ENCODE measurements around the gene NUCKS1.
A peak's percentile ranks its signal among the peaks of the same experiment; 100 is the strongest.
"Not testable (repeated sequence)": the region's sequence is repeated elsewhere in the genome, so short reads cannot be mapped to it uniquely, and the experiment has no call there.

Gene NUCKS1

DNA sequence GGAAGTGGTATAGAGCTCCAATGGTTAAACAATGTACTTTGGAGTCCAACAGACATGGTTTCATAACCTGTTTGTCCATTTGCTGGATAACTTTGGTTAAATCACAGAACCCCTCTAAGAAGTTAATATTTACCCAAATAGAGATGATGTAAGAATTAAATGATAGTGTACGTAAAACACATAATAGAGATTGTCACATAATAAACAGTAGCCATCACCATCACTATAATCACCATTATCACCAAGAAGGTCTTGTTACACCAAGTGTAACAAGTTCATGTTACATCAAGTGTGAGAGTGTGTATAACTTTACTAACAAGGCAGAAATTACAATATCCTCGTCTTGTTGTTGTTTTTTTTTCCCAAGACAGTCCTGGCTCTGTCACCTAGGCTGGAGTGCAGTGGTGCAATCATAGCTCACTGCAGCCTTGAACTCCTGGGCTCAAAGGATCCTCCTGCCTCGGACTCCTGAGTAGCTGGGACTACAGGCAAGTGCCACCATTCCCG, 23.3 kb downstream of the NUCKS1 start:
- no peak for DNase-seq

DNA sequence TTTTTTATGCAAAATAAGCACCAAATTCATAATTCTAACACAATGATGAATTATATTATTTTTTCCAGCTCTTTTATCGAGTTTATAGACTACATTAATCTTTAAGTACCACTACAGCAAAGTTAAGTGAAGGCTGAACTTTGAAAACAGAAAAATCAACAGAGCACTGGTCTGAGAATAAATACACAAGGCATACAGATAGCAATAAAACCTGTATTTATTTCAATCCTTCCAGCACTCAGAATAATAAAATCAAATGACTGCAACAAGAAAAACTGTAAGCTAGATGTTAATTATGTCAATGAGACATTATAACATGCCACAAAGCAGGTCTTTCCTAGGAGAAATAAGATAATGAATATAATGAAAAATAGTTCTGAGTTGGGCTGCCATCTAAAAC, 24.5 kb downstream of the NUCKS1 start:
- no peak for DNase-seq

DNA sequence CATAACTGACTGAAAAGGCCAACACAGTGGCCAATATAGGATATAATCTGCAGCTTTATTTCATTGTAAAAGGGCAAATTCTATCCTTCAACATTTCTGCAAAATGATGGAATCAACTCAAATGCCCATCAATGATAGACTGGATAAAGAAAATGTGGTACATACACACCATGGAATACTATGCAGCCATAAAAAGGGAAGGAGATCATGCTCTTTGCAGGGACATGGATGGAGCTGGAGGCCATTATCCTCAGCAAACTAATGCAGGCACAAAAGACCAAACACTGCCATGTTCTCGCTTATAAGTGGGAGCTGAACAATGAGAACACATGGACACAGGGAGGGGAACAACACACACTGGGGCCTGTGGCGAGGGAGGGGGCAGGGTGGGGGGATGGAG, 29.2 kb downstream of the NUCKS1 start:
- DNase-seq: not testable (repeated sequence)

DNA sequence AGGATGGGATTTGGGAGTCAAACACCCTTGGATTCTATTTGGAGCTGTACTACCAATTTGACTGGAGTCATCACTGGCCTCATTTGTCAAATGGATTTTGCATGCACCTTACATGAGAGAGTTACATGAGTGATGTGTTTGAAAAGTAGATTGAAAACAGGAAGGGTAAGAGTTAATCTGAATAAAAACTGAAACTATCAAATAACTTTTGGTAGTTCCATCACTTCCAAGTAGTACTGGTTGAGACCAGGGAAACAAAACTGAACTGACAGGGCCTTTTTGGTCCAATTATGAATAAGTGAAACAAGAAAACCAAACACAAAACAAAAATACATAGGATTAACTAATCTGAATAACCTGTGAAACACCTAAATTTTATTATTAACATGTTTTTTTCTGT, 30.2 kb downstream of the NUCKS1 start:
- DNase-seq: no peak

DNA sequence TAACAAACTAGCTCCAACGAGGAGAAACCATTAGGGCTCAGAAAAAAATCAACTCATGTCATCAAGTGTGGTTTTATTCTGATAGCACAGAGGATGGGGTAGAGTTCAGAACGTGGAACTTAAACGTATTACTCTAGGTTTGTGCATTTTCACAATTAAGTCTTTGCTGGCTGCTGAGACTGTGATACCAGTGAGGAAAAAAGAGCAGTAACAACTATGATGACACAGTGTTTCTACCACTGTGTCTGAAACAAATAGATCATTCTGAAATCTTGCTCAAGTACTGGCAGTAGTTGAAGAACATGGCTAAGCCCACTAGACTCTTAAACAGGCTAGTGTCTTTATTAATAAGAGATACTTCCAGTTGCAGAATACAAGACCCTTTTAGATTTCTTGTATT, 31.0 kb downstream of the NUCKS1 start:
- no peak for DNase-seq

DNA sequence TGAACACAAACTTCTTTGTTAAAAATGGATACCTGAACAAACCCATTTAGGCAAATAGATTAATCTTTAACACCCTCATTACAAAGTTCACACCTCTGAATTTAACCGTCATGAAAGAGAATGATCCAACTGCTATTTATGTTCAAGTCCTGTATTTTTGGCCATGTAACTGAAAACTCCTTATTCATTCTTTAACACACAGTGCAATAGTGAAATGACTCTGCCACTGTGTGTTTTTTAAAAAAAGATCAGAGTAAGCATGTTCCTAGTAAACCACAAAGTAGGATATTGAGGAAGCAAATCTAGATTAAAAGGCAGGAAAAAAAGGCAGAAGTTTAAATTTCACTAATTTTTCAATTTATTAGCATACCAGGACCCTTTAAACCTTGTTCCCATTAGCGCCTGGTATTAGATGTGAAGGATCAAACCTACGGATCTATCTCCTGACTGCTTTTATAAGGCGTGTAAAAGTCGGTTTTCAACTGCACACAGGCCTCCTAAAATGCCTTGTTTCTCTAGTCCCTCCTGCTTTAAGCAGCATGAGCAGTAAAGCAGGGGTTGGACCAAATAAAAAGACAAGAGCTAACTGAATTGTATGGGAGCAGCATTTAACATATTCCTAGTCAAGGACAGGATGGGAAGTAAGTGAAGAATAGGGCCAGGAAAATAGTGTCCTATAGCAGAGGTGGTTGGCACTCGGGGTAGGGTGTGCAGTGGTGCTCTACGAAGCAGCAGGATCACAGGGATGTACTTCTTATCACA, 33.4 kb downstream of the NUCKS1 start:
- no peak for DNase-seq

DNA sequence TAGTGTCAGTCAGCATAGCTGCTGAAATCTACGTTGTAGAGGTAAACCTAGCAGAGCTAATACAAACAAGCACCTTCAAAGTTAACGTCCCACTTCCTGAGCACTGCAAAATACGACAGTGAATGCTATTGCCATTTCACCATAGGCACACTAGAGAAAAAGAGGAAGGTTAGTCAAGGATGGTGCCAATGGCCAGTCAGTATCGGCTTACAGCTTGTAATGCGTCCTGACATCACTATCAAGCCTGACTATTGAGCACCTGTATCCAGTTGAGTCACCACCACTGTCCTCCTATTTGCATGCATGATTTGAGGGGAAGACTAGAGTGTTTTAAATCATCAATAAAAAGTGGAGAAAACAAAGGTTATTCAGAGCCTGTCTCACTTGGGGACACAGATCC, 34.4 kb downstream of the NUCKS1 start:
- DNase-seq: no peak

DNA sequence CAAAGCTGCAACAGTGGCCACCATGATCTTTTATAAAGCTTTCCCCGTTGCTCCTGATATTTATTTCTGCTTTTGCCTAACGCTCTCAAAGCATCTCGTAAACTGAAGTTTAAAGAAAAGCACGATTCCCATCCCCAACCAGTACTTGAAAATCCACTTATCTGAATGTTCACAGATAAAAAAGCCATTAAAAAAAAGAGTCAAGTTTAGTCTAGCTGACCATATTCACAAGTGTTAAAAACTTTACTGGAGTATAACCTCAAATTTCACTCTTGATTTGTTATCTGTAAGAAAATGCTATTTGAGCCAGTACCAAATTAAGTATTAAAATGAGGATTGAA, 35.1 kb downstream of the NUCKS1 start:
- no peak for DNase-seq

DNA sequence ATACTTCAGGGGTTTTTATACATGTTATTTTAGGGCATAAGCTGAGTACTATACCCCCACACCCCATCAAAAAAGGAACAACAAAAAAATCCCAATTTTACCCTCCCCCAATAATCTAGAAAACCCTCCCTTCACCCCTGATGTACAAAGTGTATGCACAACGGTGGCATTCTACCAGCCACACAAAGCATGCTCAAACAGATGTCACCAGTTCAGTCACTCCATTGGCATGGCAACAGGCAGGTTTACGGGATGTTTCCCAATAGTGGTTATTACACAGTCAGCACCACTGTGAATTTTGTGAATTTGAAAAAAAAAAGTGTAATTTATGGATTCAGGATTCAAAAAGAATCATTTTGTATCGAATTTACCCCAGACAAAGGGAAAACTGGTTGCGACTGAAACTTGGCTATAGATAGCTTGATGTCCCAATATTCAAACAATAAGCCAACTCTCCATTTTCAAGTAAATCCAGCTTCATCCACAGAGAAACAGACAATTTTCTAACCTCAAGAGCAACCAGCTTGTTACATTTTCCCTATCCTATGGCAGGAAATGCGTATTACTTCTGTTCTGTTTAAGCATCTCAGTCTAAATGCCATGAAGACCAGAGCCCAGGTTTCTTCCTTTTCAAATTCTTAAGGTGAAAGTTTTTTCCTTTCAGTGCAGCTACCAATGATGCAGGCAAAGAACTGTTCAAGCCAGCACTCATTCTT, 35.6 kb downstream of the NUCKS1 start:
- no peak for DNase-seq

DNA sequence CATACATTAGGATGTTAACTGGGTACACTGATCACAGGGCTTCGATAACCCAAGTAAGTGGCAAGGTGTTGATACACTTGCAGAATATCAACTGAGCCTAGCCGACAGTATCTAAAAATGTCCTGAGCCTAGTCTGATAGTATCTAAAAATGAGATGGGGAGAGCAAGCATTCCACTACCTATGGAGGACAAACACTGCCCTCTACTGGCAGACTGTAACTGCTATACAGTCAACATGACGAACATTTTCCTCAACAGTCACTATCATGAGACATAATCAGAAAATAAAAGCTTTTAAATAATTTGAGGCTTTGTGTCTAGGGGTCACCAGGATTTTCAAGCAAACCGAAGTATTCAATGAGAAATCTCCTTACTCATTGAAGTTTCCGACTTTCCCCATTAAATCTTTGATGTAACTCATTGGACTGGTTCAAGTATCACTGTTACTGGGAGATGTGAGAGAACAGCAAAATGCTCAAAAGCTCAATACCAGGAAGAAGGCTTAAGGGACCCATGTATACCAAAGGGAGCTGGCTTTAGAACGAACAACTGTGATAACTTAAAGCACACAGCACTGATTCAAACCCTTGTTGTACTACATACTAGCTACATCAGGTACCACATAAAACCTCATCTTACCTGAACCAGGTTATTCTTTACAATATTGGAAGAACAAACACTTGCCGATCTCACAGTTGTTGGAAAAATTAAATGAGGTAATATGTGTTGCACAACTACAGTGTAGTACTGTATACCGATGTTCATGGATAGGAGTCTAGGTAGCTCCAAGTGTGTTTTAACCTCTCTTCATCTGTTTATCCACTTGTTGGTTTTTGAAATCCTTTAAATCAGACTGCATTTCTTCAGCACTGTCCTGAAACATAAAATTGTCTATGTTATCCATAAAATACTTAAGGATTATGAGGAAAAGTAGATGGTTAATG, 38.6 kb downstream of the NUCKS1 start:
- peak; percentile 71 for DNase-seq

DNA sequence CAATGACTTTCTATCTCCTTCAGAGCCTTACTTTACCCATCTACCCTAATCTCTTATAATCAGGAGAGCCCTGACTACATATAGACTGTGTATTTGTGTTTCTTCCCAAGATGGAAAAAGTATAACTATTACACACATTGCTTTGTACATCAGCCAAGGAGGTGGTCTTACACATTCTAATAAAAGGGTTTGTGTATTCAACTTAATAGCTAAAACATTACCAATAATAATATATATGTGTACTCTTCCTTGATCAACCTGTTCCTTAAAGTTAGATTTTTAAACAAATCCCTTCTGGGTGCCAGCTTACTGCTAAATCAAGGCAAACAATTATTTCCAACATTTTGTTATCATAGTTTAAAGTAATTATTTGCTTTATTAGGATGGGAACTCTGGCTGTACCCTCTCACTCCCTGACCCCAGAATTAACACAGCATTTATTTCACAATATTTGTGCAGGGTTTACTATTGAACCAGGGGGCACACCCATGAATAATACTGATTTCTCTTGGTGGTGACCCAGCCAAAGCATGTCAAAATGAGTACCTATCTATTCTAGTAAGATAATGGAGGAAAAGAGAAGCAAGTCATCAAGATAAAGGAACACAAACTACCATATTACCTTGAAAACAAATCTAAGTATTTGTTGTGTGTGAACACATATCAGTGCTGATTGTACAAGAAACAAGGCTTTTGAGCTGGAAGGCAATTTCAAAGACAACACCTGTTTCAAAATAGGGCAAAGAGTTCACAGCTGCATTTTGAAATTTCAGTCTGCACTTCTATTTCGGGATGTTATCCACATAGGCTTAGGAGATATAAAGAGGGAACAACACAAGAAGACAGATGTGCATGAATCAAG, 39.5 kb downstream of the NUCKS1 start:
- no peak for DNase-seq

DNA sequence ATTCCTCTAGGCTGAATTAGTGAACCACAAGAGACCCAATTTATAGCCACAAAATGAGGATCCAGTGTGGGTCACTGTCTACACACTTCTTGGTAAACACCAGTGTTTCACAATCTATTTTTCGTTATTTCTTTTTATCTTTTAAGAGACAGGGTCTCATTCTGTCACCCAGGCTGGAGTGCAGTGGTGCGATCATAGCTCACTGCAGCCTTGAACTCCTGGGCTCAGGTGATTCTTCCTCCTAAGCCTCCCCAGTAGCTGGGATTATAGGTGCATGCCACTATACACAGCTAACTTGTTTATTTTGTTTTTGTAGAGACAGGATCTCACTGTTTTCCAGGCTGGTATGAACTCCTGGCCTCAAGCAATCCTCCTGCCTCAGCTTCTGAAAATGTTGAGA, 40.3 kb downstream of the NUCKS1 start:
- DNase-seq: no peak

DNA sequence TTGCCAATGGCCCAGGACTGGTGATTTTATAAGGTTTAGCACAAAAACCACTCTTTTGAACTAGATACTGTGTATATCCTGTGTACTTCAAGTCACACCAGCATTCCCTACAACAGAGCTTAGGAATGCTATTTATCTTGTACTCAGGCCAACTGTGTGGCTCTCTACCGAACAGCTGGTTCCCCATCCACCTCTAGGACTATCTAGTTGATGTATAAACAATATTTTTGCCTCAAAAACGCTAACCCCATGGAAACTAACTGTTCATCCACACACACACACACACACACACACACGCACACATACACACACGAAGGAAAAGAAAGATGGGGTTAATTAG, 41.0 kb downstream of the NUCKS1 start:
- no peak for DNase-seq

DNA sequence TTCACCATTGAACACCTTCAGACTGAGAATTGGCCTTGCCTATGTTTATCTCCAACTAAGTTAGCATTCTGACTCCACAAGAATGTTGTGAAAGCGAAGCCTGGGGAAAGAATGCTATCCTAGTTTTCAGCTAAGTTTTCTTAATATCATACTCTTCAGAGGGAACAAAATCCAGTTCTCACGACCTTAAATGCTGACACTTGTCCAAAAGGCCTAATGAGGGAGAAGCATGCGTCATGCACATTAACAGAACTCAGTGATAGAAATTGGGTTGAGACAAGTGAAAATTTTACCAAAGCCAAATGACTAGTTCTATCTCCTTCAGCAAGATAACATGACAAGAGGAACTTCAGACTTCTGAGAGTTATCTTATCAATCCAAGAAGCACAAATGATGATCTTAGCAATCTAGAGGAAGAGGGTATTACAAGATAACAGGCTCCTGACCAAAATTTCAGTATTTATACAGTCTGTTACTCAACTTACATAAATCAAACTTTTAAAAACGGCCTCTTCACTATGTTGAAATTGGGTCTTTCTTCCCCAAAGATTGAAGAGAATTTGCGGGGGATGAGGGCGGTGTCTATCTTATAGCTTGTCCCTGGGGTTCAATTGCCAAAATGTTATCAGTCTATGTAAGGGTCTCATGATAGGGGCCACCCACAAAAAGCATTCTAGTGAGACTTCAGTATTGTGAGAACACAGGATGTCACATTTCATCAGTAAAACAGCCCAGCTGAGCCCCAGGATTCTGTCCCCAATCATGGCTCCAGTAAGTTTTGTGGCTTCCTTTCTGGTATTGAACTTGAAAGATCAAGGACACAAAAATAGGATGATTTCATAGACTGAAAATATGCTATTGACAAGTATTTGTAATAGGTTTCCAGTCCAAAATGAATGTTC, 43.1 kb downstream of the NUCKS1 start:
- DNase-seq: no peak

DNA sequence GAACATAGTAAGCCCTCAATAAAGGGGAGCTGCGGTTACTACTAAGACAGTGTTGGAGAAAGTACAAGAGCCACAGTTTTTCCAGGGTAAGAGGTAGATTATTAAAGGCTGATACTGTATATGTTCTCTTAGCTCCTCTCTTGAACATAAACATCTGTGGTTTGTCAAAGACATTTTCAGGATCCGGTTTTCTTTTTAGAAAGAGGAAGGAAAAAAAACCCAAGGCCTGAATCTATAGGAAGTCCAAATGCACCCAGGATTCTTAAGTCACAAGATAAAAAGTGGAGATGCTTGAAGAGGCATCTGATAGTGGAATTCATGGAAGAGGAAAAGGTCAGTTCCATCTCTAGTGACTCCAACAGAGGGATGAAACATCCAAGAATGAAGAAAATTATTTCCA, 45.1 kb downstream of the NUCKS1 start:
- DNase-seq: no peak

DNA sequence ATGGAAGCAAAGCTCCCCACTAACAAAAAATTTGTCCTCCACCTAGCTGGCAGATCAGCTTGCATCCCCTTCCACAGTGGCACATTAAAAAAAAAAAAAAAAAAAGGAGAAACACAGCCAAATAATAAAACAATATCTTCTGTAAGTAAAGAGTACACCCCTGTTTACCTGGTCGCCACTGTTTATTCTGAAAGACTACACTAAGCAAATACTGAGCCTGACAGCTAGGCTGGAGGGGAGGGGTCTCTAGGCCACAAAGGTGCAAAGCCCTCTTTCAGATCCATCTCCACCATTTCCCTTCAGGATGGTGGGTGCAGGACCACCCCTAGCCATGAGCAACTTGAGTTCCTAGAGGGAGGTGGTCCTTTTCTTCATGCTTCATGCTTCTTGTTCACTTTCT, 46.9 kb downstream of the NUCKS1 start:
- DNase-seq: no peak

DNA sequence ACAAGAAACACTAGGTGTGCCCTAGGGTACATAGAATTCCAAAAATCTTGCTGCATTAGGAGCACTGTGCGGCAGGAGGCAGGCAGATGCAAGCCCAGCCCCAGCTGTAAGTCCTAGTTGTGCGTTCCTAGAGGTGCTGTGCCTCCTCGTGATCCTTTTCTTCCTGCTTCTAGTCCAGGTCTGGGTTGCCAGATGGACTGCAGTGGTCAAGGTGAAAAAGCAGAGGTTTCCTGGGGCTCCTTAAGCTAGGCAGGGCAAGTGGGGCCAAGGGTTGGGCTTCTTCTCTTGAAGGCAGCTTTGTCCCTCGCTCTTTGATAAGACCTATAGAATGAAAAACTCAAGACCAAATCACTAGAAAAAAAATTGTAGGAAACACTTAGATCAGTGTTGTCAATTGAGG, 48.1 kb downstream of the NUCKS1 start:
- DNase-seq: no peak

DNA sequence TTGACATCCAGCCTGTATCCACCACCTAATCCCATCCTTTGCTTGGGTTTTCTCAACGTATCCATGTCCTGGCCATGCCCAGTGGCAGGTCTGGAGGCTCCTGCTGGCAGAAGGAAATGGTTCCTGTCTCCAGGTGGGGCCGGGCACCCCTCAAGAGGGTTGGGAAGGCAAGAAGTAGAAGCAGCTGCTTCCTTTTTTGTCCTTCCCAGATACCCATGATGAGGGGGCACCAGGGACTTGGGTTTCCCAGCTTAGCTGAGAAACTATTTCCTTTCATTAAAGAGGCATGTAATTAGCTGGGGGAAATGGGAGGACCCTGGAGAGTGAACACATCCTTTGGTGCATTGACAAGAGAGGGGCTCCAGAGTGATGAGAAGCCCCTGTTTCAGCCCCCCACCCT, 48.6 kb downstream of the NUCKS1 start:
- DNase-seq: no peak

DNA sequence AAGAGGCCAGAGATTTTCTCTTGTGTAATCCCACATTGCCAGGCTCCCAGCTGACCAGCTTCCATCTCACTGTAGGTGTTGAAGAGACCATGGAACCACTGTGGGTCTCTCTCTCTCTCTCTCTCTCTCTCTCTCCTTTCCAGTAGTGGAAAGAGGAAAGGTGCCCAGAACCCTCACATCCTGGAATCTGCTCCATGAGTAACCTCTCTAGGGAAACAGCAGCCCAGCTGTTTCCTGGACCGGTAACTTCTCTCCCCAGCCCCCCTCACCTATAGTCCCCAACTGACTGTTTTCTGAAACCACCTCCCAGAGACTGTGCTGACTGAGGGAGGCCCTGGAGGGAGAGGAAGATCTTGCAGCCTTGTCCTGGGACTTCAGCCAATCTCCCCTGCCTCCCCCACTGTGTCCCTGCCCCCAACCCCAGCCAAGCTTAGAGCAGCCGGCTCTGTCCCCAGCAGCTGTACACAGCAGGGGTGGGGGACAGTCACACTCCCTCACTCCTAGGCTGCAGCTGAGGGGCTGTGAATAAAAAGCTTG, 49.0 kb downstream of the NUCKS1 start:
- DNase-seq: no peak

DNA sequence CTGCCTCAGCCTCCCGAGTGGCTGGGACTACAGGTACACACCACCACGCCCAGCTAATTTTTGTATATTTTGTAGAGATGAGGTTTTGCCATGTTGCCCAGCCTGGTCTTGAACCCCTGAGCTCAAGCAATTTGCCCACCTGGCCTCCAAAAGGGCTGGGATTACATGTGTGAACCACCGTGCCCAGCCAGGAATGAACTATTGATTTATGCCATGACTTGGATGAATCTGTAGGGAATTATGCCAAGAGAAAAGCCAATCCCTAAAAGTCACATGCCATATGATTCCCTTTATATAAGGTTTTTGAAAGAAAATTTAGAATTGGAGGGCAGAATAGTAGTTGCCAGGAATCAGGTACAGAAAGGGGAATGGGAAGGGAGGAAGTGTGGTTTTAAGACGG, 50.6 kb downstream of the NUCKS1 start:
- no peak for DNase-seq

DNA sequence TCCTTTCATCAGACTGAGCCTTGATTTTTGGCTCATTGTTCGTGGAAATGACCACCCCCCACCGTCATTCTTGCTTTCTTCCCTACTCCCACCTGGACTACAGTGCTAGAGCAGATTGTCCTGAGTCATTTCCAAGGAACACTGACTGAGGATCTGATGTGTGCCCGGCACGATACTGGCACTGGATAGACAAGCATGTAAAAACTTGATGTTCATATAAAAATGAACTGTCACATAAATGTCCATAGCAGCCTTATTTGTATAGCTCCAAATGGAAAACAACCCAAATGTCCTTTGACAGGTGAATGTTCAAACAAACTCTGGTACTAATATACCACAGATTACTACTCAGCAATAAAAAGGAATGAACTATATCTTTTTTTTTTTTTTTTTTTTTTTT, 51.1 kb downstream of the NUCKS1 start:
- no peak for DNase-seq
